ENCODE results near the gene NANOS1.

DNA sequence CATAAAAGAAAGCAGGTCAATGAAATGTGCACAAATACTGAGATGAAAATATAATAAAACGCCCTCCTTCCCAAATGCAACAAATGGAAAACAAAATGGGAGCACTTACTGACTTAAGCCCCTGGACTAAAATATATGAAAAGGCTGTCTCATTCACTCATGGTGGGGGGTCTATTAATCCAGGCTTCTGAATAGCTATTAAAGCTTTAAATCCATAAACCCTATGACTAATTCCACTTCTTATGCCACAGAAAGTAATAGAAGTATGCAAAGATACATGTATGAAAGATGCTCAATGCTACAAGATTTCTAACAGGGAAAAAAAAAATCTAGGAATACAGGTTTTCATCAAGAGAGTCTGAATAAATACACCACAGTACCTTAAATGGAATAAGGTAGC, 30.6 kb downstream of the NANOS1 start:
- TF ChIP-seq, protein P1, sequence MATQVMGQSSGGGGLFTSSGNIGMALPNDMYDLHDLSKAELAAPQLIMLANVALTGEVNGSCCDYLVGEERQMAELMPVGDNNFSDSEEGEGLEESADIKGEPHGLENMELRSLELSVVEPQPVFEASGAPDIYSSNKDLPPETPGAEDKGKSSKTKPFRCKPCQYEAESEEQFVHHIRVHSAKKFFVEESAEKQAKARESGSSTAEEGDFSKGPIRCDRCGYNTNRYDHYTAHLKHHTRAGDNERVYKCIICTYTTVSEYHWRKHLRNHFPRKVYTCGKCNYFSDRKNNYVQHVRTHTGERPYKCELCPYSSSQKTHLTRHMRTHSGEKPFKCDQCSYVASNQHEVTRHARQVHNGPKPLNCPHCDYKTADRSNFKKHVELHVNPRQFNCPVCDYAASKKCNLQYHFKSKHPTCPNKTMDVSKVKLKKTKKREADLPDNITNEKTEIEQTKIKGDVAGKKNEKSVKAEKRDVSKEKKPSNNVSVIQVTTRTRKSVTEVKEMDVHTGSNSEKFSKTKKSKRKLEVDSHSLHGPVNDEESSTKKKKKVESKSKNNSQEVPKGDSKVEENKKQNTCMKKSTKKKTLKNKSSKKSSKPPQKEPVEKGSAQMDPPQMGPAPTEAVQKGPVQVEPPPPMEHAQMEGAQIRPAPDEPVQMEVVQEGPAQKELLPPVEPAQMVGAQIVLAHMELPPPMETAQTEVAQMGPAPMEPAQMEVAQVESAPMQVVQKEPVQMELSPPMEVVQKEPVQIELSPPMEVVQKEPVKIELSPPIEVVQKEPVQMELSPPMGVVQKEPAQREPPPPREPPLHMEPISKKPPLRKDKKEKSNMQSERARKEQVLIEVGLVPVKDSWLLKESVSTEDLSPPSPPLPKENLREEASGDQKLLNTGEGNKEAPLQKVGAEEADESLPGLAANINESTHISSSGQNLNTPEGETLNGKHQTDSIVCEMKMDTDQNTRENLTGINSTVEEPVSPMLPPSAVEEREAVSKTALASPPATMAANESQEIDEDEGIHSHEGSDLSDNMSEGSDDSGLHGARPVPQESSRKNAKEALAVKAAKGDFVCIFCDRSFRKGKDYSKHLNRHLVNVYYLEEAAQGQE (IDR thresholded peaks at IDR 0.05; ENCODE audit: insufficient read depth in 1 of 2, low read depth in 2 of 2, low read length in 2 of 2) = no peak
- TF ChIP-seq POLR2AphosphoS5 (IDR thresholded peaks at IDR 0.05; ENCODE audit: low read depth, low read length) (no peak), TAF1 (IDR thresholded peaks at IDR 0.05; ENCODE audit: borderline replicate concordance, insufficient read depth, low read length) (no peak), SIN3A (IDR thresholded peaks at IDR 0.05; ENCODE audit: borderline replicate concordance, insufficient read depth, low read length) (no peak), FOXP2 (optimal IDR thresholded peaks at IDR 0.05; ENCODE audit: borderline replicate concordance, extremely low read depth, extremely low read length, insufficient read depth) (no peak)
